Stomach smooth muscle (tissue), 2 donors: ENCODE measurements around the gene AKAP8.

Experiments used
- H3K27ac ChIP-seq: one replicate; pipeline ENCODE4 v1.7.0; 2013; ENCODE audit warnings: mild to moderate bottlenecking, low read length, inconsistent platforms
- H3K27me3 ChIP-seq, 2 donors: one replicate each; pipeline ENCODE4 v1.7.0; 2013; ENCODE audit warnings: low read length in 2 of 2; ENCODE audit not compliant: insufficient read depth in 2 of 2, control insufficient read depth in 1 of 2
- H3K36me3 ChIP-seq, 2 donors: one replicate each; pipeline ENCODE4 v1.7.0; 2013; ENCODE audit warnings: low read length in 2 of 2; ENCODE audit not compliant: control insufficient read depth in 2 of 2, insufficient read depth in 2 of 2
- H3K4me1 ChIP-seq: one replicate; pipeline ENCODE4 v1.7.0; 2013; ENCODE audit warnings: low read length; ENCODE audit not compliant: control insufficient read depth, insufficient read depth
- H3K4me3 ChIP-seq, 2 donors: one replicate each; pipeline ENCODE4 v1.7.0; 2013; ENCODE audit warnings: low read length in 2 of 2
- H3K9ac ChIP-seq, 2 donors: one replicate each; pipeline ENCODE4 v1.7.0; 2013; ENCODE audit warnings: low read length in 2 of 2, mild to moderate bottlenecking in 1 of 2
- H3K9me3 ChIP-seq, 2 donors: one replicate each; pipeline ENCODE4 v1.7.0; 2013; ENCODE audit warnings: low read length in 2 of 2; ENCODE audit not compliant: control insufficient read depth in 2 of 2
- donor health status: healthy.
- donor health status: Pancreatic carcinoma.

The AKAP8 gene

DNA sequence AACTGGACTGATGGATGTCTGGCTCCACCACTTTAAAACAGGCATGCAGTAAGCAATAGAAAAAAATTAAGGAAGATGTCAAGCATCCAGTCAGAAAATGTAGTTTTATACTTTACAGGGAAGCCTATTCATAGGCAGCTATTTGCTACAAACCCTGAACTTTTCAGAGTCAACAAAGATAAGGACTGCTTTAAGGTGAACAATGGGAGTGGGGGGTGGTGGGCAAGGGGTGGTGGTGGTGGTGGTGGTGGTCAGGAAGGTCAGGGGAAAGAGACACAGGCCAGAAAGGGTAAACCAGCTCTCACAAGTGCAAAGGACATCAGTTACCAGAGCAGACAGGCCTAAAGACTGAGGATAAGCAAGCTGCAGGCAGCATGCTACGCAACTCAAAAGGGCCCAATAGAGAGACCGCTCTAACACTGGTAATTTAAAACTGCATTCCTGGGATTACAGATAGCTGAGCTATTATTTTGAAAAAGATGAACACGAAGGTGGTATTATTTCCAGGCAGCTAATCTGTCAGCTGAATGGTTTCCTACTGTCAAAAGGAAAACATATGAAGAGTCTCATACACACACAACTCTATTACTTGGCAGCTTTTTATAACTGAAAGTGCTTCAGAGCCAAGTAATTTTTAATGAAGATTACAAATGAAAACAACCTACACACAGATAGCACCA lies 62.1 kb downstream of the AKAP8 start:
- Histone ChIP-seq H3K27ac (no peak overlapping the region), H3K9ac (no peak overlapping the region), H3K4me3 (peak overlapping the region in 1 of 2 donors; percentile 22), H3K36me3 (no peaks in the 10 kb centered on the region), H3K4me1 (peaks cover 61% of the 10 kb centered on the region), H3K27me3 (no peaks in the 10 kb centered on the region), H3K9me3 (no peaks in the 10 kb centered on the region)

DNA sequence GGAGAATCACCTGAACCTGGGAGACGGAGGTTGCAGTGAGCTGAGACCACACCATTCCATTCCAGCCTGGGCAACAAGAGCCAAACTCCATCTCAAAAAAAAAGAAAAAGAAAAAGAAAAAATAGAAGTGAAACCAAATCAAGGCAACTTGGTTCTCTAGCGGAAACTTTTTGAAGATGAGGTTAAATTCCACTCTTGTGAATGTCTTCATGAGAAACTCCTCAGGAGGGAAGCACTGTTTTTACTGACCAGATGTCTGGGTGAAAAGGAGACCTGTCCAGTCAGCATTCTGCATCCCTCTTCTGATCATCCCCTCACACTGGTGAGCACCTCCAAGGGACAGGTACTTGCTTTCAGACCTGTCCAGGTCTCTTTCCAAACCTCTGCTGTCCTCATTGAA lies 63.1 kb downstream of the AKAP8 start:
- no peaks in the 10 kb centered on the region for H3K36me3 ChIP-seq
- H3K27me3 ChIP-seq = no peaks in the 10 kb centered on the region
- H3K4me3 ChIP-seq = peak overlapping the region in 1 of 2 donors; percentile 22
- H3K9ac ChIP-seq = no peak overlapping the region
- H3K27ac ChIP-seq = no peak overlapping the region
- H3K4me1 ChIP-seq = peaks cover 59% of the 10 kb centered on the region
- H3K9me3 ChIP-seq = no peaks in the 10 kb centered on the region

DNA sequence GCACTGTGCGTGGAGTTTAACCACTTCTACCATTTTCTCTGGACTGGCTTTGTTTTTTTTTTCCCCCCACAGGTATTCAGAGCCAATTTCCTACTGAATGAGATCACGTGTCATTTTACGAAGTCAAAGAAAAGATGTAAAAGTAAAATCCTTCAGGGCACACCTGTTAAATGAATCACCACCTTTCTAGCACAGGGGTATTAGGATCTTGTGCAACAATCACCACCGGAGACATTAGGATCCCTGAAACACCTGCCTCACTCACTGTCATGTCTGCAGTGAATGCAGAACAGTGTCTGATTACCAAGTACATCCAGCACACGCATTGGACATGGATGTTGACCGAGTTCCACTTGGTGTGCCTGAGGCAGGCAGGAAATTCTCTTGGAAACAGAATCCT lies 64.5 kb downstream of the AKAP8 start:
- Histone ChIP-seq H3K4me3 (no peak overlapping the region), H3K27me3 (no peaks in the 10 kb centered on the region), H3K4me1 (peaks cover 56% of the 10 kb centered on the region), H3K9me3 (no peaks in the 10 kb centered on the region), H3K9ac (no peak overlapping the region), H3K27ac (no peak overlapping the region), H3K36me3 (no peaks in the 10 kb centered on the region)

DNA sequence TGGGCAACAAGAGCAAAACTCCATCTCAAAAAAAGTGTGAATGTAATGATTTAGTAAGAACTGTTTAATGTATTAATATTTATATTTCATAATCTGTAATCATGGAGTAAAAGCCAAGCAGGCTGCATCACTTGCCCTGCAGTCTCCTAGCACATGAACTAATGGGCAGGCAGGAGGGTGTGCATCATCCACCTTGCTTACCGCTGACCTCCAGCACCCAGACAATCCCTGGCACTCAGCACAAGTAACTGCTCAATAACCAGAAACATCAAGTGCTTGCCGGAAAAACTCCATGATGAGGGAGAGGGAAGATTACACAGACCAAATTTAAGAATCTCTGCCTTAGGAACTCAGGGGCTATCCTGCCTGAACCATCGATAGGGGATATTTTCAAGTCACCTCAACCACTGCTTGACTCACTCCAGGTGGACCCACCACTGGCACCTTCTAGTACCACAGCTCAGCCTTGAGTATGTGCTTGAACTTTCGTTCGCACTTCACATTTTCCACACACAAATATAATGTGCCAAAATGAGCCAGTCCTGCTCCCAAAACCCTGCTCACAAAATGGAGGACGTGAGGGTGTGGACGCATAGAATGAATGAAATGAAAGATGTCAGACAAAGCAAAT lies 65.8 kb downstream of the AKAP8 start:
- H3K4me1 ChIP-seq = peaks cover 46% of the 10 kb centered on the region
- H3K9me3 ChIP-seq = no peaks in the 10 kb centered on the region
- no peaks in the 10 kb centered on the region for H3K27me3 ChIP-seq
- H3K36me3 ChIP-seq = no peaks in the 10 kb centered on the region
- no peak overlapping the region for H3K4me3 ChIP-seq
- H3K27ac ChIP-seq = no peak overlapping the region
- H3K9ac ChIP-seq = no peak overlapping the region

DNA sequence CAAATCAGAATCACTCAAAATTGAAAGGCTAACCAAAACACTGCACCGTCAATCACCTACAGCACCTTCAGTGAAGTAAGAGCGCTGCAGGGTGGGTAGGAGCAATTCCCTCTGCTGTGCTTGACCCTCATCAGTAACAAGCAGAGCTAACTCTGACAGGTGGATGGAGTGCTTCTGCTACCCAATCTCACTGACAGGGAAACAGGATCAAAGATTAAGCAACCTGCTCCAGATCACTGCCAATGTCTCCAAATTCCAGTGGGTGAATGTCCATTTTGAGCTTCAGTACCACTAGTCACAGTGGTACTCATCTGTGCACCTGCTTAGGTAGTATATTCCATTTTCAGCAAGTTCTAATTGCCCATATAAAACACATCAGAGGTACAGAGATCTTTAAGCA lies 72.4 kb downstream of the AKAP8 start:
- Histone ChIP-seq H3K4me3 (no peak overlapping the region), H3K9me3 (no peaks in the 10 kb centered on the region), H3K27me3 (no peaks in the 10 kb centered on the region), H3K36me3 (no peaks in the 10 kb centered on the region), H3K9ac (no peak overlapping the region), H3K4me1 (peaks cover 35% of the 10 kb centered on the region), H3K27ac (no peak overlapping the region)

DNA sequence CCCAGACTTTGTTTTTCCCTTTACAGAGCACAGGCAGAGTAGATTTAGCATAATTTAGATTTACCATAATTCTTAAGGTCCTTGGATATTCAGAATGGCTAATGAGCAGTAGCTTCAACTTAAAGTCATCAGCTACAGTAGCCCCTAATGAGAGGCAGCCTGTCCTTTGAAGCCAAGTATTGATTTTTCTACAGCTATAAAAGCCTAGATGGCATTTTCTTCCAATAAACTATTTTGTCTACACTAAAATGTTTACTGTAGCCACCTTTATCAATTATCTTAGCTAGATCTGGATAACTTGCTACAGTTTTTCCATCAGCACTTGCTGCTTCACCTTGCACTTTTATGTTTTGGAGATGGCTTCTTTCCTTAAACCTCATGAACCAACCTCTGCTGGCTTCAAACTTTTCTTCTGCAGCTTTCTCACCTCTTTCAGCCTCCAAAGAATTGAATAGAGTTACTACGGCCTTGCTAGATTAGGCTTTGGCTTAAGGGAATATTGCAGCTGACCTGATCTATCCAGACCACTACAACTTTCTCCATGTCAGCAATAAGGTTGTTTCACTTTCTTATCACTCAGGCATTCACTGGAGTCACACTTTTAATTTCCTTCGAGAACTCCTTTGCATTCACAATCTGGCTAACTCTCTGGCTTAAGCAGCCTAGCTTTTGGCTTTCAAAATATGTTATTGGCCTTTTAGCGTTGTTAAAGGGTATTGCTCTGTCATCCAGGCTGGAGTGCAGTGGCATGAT lies 73.8 kb downstream of the AKAP8 start:
- Histone ChIP-seq H3K36me3 (no peaks in the 10 kb centered on the region), H3K4me1 (peaks cover 34% of the 10 kb centered on the region), H3K9ac (no peak overlapping the region), H3K9me3 (no peaks in the 10 kb centered on the region), H3K27me3 (no peaks in the 10 kb centered on the region), H3K4me3 (no peak overlapping the region), H3K27ac (no peak overlapping the region)

DNA sequence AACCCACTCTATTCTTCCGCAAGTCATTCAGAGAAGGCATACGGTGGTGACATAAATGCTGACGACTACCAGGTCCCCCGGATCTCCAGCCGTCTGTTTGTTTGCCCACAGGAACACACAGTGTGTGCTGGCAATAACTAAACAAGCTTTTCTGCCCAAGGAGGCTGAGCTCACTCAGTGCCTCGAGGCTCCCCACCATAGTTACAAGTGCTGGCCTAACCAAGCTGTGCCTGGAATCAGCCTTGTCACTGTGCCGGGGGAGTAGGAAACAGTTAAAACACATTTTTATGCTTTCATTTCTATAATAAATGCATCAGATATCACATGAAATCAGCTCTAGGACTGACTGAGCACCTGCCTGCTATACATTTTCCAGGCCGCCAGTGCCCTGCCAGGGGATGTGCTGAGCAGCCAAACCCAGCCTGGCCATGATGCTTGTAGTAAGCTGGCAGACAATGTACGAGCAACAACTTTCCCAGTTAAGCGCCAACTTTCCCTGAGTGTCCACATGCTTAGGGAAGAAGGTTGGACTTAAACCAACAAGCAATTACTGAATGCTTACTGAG lies 75.4 kb downstream of the AKAP8 start:
- Histone ChIP-seq H3K27ac (peak overlapping the region; percentile 76), H3K36me3 (no peaks in the 10 kb centered on the region), H3K9me3 (no peaks in the 10 kb centered on the region), H3K9ac (peak overlapping the region in 1 of 2 donors; percentile 41), H3K27me3 (no peaks in the 10 kb centered on the region), H3K4me1 (peaks cover 44% of the 10 kb centered on the region), H3K4me3 (peak overlapping the region; percentile 10 to 61)
